Retinal pigment epithelial cell (primary cell): ENCODE data around the gene ARID1B.

Source experiments
- DNase-seq: peaks from one replicate; pipeline ENCODE4 v3.0.0-alpha.2; 2010; ENCODE audit warnings: low read depth
- H3K4me3 ChIP-seq: 2 replicates; pipeline ENCODE4 v1.5.1; 2011; ENCODE audit warnings: mild to moderate bottlenecking, low read length, control low read depth, moderate library complexity
- CTCF ChIP-seq: conservative IDR thresholded peaks from 2 replicates; pipeline ENCODE4 v1.5.1; 2011; ENCODE audit warnings: low read depth, low read length, control low read depth, inconsistent platforms

The ARID1B gene

GRCh38 chr6:156786652-156787051 lies 9.5 kb downstream of the ARID1B start:
- TF ChIP-seq CTCF = no peak
- H3K4me3 ChIP-seq = no peak overlapping the region
- no peak for DNase-seq

GRCh38 chr6:156787569-156788492 lies 10.7 kb downstream of the ARID1B start:
- no peak overlapping the region for H3K4me3 ChIP-seq
- no peak for TF ChIP-seq CTCF
- DNase-seq = no peak

- no peak for DNase-seq
- TF ChIP-seq CTCF = no peak
- no peak overlapping the region for H3K4me3 ChIP-seq
Measured at GRCh38 chr6:156789081-156789943, 12.1 kb downstream of the ARID1B start.

GRCh38 chr6:156790711-156791319 lies 13.6 kb downstream of the ARID1B start:
- DNase-seq = no peak
- TF ChIP-seq CTCF = no peak
- H3K4me3 ChIP-seq = no peak overlapping the region

GRCh38 chr6:156791320-156791850 lies 14.2 kb downstream of the ARID1B start:
- H3K4me3 ChIP-seq = no peak overlapping the region
- TF ChIP-seq CTCF = no peak
- DNase-seq = peak; percentile 75

- no peak for DNase-seq
- H3K4me3 ChIP-seq = no peak overlapping the region
- TF ChIP-seq CTCF = no peak
Measured at GRCh38 chr6:156793200-156793599, 16.0 kb downstream of the ARID1B start.
